Urinary bladder (tissue), 4 donors: Measurements from ENCODE around the gene FAM184A. TPM values are rescaled to one million over a fixed set of nuclear protein-coding genes. Genes with fewer than 3 reads are reported as not detected.
"Not testable (repeated sequence)": the region's sequence is repeated elsewhere in the genome, so short reads cannot be mapped to it uniquely, and the experiment has no call there.

Experiments used
- DNase-seq: peaks from one replicate; pipeline ENCODE4 v3.0.0-alpha.2; 2015; ENCODE audit errors: extremely low spot score
- H3K27ac ChIP-seq: one replicate; pipeline ENCODE4 v1.5.1; 2013; ENCODE audit warnings: low read depth, mild to moderate bottlenecking, moderate library complexity
- H3K36me3 ChIP-seq: one replicate; pipeline ENCODE4 v1.6.1; 2013; ENCODE audit warnings: mild to moderate bottlenecking, moderate library complexity; ENCODE audit not compliant: insufficient read depth
- H3K4me1 ChIP-seq: one replicate; pipeline ENCODE4 v1.6.1; 2013; ENCODE audit warnings: mild to moderate bottlenecking, moderate library complexity; ENCODE audit not compliant: insufficient read depth
- H3K4me3 ChIP-seq: one replicate; pipeline ENCODE4 v1.5.1; 2013; ENCODE audit warnings: low read depth, low read length
- WGBS: extraction: QIAGEN DNeasy Blood & Tissue Kit; methylation state at CpG from one replicate; pipeline ENCODE4 v1.1.7; 2013; 5-methylcytosine and 5-hydroxymethylcytosine counted together
- polyA plus RNA-seq: library from polyadenylated mRNA; stranded (reverse); fragments of 200-250 nt; gene quantifications from one replicate; pipeline ENCODE4 v1.2.3, GENCODE V29; 2013
- total RNA-seq: library from RNA; depleted of rRNA; stranded (reverse); fragments of >200 nt; gene quantifications from one replicate; pipeline ENCODE4 v1.2.3, GENCODE V29; 2014
- donor health status: healthy with polysubstance abuse.
- donor health status: healthy.

Gene FAM184A
- total and polyA plus RNA-seq, 2 donors: 2.3 to 12.1 TPM

- Histone ChIP-seq H3K27ac (no peak overlapping the region), H3K4me1 (no peaks in the 10 kb centered on the region), H3K36me3 (no peaks in the 10 kb centered on the region), H3K4me3 (no peak overlapping the region)
- 57% methylated on average over 1 of the region's 1 CpG for WGBS
- DNase-seq: no peak
These were observed 78.9 kb downstream of the FAM184A start for GRCh38 chr6:118999494-119000040.

GRCh38 chr6:118997426-118997825 lies 81.0 kb downstream of the FAM184A start:
- H3K27ac ChIP-seq, H3K4me3 ChIP-seq, DNase-seq, H3K4me1 ChIP-seq, H3K36me3 ChIP-seq: not testable (repeated sequence)
- WGBS: 92% methylated on average over 3 of the region's 3 CpGs

- H3K36me3 ChIP-seq: no peaks in the 10 kb centered on the region
- no peak overlapping the region for H3K27ac ChIP-seq
- 92% methylated on average over 4 of the region's 4 CpGs for WGBS
- DNase-seq: no peak
- no peaks in the 10 kb centered on the region for H3K4me1 ChIP-seq
- no peak overlapping the region for H3K4me3 ChIP-seq
These were observed 82.1 kb downstream of the FAM184A start for GRCh38 chr6:118996289-118996820.

- DNase-seq: no peak
- Histone ChIP-seq H3K4me1 (no peaks in the 10 kb centered on the region), H3K4me3 (no peak overlapping the region), H3K27ac (no peak overlapping the region), H3K36me3 (no peaks in the 10 kb centered on the region)
- WGBS: 93% methylated on average over 3 of the region's 3 CpGs
These were observed 84.6 kb downstream of the FAM184A start for GRCh38 chr6:118993803-118994251.

- Histone ChIP-seq H3K27ac (no peak overlapping the region), H3K4me1 (no peaks in the 10 kb centered on the region), H3K4me3 (no peak overlapping the region), H3K36me3 (no peaks in the 10 kb centered on the region)
- WGBS: 99% methylated on average over 1 of the region's 1 CpG
- DNase-seq: no peak
These were observed 85.1 kb downstream of the FAM184A start for GRCh38 chr6:118993358-118993757.

- no peak for DNase-seq
- 87% methylated on average over 4 of the region's 4 CpGs for WGBS
- Histone ChIP-seq H3K27ac (no peak overlapping the region), H3K4me3 (no peak overlapping the region), H3K36me3 (no peaks in the 10 kb centered on the region), H3K4me1 (no peaks in the 10 kb centered on the region)
These were observed 86.2 kb downstream of the FAM184A start for GRCh38 chr6:118992186-118992795.

GRCh38 chr6:118986312-118986711 lies 92.2 kb downstream of the FAM184A start:
- WGBS: 96% methylated on average over 1 of the region's 1 CpG
- H3K36me3 ChIP-seq: no peaks in the 10 kb centered on the region
- H3K4me1 ChIP-seq: no peaks in the 10 kb centered on the region
- DNase-seq: no peak
- H3K27ac ChIP-seq: no peak overlapping the region
- H3K4me3 ChIP-seq: no peak overlapping the region

- no peak overlapping the region for H3K27ac ChIP-seq
- 39% methylated on average over 3 of the region's 3 CpGs for WGBS
- no peak for DNase-seq
- no peak overlapping the region for H3K4me3 ChIP-seq
- H3K36me3 ChIP-seq: no peaks in the 10 kb centered on the region
- H3K4me1 ChIP-seq: no peaks in the 10 kb centered on the region
These were observed 93.2 kb downstream of the FAM184A start for GRCh38 chr6:118985123-118985830.

- Histone ChIP-seq H3K27ac (no peak overlapping the region), H3K36me3 (no peaks in the 10 kb centered on the region), H3K4me1 (no peaks in the 10 kb centered on the region), H3K4me3 (no peak overlapping the region)
- 93% methylated on average over 2 of the region's 2 CpGs for WGBS
- DNase-seq: no peak
These were observed 94.1 kb downstream of the FAM184A start for GRCh38 chr6:118984342-118984741.

GRCh38 chr6:118982575-118982911 lies 95.9 kb downstream of the FAM184A start:
- WGBS: 91% methylated on average over 3 of the region's 3 CpGs
- no peak for DNase-seq
- no peak overlapping the region for H3K27ac ChIP-seq
- no peaks in the 10 kb centered on the region for H3K4me1 ChIP-seq
- no peak overlapping the region for H3K4me3 ChIP-seq
- H3K36me3 ChIP-seq: no peaks in the 10 kb centered on the region

- no peaks in the 10 kb centered on the region for H3K4me1 ChIP-seq
- WGBS: 87% methylated on average over 6 of the region's 6 CpGs
These were observed 96.4 kb downstream of the FAM184A start for GRCh38 chr6:118981884-118982574.

GRCh38 chr6:118980063-118980462 lies 98.4 kb downstream of the FAM184A start:
- H3K4me3 ChIP-seq: no peak overlapping the region
- no peak overlapping the region for H3K27ac ChIP-seq
- no peaks in the 10 kb centered on the region for H3K36me3 ChIP-seq
- 84% methylated on average over 5 of the region's 5 CpGs for WGBS
- no peak for DNase-seq
- H3K4me1 ChIP-seq: no peaks in the 10 kb centered on the region

More at GRCh38 chr6:118981884-118982574, 96.4 kb downstream of the FAM184A start:
- H3K4me3 ChIP-seq: no peak overlapping the region
- DNase-seq: no peak
- H3K27ac ChIP-seq: no peak overlapping the region
- no peaks in the 10 kb centered on the region for H3K36me3 ChIP-seq

GRCh38 chr6:118974790-118975189 lies 103.7 kb downstream of the FAM184A start:
- Histone ChIP-seq H3K4me1 (no peaks in the 10 kb centered on the region), H3K36me3 (no peaks in the 10 kb centered on the region), H3K4me3 (no peak overlapping the region), H3K27ac (no peak overlapping the region)
- WGBS: 69% methylated on average over 1 of the region's 1 CpG
- no peak for DNase-seq
